M059J (cell line): ENCODE data around the gene PARP12. TPM values are rescaled to one million over a fixed set of nuclear protein-coding genes. Genes with fewer than 3 reads are reported as not detected.

Experiments used
- DNase-seq: peaks from one replicate; pipeline ENCODE4 v3.0.0-alpha.2; 2012; ENCODE audit warnings: low read depth
- total RNA-seq: library from RNA; depleted of rRNA; stranded (reverse); fragments of >200 nt; shearing (Covaris generic); gene quantifications from 2 replicates; pipeline ENCODE4 v1.2.3, GENCODE V29; 2014

The PARP12 gene
- total RNA-seq, 1 experiment from 2014 or later, result 137 TPM

DNA sequence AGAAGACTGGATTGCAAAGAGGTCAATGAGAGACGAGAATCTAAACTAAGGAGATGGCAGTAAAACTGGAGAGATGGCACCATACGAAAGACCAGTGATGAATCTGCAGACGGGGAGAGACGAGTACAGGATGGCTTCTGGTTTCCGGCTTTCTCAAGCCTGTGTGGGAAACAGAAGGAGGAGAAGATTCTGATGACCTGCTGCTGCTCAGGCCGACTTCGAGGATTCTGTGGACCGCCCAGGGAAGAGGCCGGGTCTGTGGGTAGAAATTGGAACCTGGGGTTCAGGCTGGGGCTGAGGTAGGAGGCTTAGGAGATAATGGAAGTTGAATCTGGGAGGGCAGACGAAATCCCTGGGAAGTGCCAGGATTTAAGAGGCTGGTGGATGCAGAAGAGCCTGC is 48.6 kb downstream of the PARP12 start:
- no peak for DNase-seq

- no peak for DNase-seq
Measured at GRCh38 chr7:140013676-140014075, 49.1 kb downstream of the PARP12 start.

- no peak for DNase-seq
Measured at GRCh38 chr7:140010194-140010895, 52.4 kb downstream of the PARP12 start.

GRCh38 chr7:140009735-140010134 is 53.0 kb downstream of the PARP12 start:
- no peak for DNase-seq

GRCh38 chr7:140008755-140009610 is 53.8 kb downstream of the PARP12 start:
- DNase-seq, result no peak

DNA sequence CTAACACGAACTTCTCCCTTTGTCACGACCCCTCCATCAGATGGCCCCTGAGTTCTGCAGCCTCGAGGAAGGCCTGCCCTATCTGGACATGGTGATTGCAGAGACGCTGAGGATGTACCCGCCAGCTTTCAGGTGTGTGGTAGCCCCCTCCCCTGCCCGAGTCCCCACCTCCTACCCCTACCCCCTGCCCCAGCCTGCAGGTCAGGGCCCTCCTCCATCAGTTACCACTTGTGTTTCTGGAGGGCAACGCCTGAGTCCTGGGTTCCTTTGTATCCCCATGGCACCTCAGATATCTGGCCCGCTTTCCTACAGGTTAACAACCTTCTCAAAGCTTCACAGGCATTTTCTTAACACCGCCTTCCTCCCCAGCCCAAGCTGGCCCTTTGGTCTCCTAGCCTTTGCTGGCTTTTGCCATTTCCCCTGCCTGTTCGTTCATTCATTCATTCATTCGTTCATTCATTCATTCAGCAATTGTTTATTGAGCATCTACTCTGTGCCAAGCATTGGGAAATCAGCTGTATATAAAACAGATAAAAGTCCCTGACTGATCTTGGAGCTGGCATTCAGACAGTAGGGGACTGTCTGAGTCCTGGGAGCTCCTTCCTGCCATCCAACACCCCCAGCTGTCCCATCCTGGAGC is 55.6 kb downstream of the PARP12 start:
- DNase-seq, result no peak

DNA sequence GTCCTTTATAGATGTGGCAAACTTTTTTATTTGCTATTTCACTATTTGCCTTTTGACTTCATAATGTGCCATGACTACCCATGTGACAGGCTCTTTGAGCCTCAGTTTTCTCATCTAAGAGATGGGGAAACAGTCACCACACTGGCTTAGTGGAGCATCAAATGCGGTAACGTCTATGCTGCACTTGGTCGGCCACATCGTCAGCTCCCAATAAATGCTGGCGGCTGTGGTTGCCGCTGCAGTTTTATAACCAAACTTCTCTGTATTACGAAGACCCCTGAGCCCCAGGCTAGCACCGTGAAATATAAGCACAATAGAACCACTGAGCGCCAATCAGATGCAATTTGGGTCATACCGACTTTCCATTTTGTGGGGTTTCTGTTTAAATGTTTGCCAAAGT is 56.2 kb downstream of the PARP12 start:
- DNase-seq, result no peak

GRCh38 chr7:140005754-140006503 is 56.8 kb downstream of the PARP12 start:
- peak; percentile 25 for DNase-seq

GRCh38 chr7:140005341-140005740 is 57.4 kb downstream of the PARP12 start:
- no peak for DNase-seq

- no peak for DNase-seq
Measured at GRCh38 chr7:140004672-140005071, 58.1 kb downstream of the PARP12 start.

DNA sequence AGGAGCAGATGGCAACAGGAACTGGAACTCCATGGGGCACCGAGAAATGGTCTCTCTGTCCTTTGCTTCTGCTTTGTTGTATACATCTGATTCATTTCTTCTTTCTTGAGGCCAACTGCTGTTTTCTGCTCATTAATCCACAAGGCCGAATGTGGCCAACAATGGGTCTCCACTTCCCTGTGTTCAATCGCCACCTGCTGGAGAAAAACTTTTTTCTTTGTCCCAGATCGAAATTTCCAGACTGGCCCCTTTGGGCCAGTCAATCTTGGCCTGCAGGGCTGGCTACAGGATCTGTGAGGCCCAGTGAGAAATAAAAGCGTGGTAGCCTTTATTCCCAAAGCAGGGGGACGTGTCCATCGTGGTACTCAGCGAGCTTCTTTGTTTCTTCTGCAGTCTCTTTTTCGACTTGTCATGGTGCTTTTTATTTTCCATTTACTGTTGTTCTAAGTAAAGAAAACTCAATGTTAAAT is 58.8 kb downstream of the PARP12 start:
- peak; percentile 68 for DNase-seq

DNA sequence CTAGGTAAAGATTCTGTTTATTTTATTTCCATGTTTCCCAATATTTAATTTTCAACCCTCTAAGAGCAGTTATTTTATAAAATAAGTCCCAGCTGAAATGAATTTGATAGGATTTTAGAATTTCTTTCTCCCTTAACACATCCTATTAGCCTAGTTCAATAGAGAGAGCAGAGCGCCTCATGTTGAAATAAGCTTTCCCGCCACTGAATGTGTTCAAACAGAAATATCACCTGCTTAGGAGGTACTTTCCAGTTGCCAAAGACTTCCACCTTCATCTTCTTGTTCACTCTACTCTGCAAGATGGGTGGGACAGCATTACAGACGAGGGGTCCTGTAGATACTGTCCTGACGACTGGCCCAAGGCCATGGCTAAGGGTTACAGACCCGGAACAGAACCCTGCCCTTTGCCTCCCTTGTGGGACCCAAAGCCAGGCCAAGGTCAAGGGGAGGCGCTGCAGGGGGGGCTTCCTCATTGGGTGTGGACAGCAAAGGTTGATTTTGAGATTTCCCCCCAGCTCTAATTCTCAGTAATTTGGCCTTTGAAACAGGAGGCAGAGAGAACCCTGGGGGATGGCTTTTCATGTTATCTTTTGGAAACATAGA is 62.0 kb downstream of the PARP12 start:
- no peak for DNase-seq

GRCh38 chr7:139999516-139999915 is 63.2 kb downstream of the PARP12 start:
- DNase-seq, result no peak

GRCh38 chr7:139998572-139998971 is 64.2 kb downstream of the PARP12 start:
- DNase-seq, result no peak

GRCh38 chr7:139995017-139995915 is 67.5 kb downstream of the PARP12 start:
- peak; percentile 73 for DNase-seq

DNA sequence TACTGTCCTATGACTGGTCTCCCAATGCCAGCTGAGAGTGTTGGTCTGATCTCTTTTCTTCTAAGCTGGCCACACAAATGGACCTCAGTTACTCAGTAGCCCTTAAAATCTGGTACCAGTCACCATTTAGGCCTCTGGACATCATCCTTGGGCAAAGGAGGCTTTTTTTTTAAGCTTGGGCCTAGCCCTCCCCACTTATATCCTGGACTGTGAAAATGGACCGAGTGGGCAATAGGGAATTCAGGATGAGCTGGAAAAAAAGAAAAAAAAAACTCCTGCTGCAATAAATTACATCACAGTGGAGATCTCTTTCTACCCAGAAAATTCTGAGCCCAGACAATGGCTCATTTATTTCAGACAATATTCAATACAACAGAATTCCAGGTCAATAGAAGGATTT is 68.4 kb downstream of the PARP12 start:
- DNase-seq, result no peak

DNA sequence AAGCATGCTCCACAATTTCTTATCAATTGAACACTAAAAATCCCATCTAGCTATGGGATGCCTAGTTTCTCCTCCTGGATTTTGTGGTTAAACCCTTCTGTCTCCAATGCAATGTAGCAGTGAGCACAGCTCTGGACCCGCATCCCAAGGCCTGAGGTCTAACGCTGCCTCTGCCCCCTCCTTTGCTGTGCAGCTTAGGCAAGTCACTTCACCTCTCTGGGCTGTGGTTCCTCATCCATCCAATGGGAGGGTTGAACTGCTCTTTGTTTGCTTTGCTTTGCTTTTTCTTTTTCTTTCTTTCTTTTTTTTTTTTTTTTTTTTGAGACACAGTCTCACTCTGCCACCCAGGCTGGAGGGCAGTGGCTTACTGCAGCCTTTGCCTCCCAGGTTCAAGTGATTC is 69.2 kb downstream of the PARP12 start:
- DNase-seq, result no peak

- no peak for DNase-seq
Measured at GRCh38 chr7:139993169-139993568, 69.6 kb downstream of the PARP12 start.

DNA sequence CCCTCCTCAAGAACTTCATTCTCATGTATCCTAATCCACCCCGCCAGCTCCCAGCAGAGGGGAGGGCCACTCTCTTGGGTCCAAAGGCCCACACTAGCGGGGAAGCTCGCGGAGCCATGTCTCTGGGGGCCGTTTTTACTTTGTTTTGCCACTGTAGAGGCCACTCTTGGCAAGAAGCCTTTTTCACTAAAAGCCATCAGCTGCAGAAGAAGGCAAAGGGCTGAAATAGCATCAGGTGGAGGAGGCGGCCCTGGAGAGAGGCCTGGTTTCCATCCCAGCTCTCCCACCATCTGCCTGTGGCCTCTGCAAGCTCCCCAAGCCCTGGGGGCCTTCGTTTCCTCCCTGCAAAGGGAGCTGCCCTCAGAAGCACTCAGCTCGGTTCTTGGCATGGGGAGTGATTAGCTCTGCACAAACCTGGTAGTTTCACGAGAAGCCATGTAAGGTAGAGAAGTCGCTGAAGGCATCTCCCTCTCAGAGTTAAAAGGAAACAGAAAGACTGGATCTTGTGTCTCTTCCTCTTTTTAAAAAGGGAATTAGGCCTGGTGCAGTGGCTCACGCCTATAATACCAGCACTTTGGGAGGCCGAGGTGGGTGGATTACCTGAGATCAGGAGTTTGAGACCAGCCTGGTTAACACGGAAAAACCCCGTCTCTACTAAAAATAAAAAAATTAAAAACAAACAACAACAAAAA is 70.3 kb downstream of the PARP12 start:
- no peak for DNase-seq

- DNase-seq, result no peak
Measured at GRCh38 chr7:139991911-139992310, 70.8 kb downstream of the PARP12 start.
